DND-41 (cell line): ENCODE data around the gene ACSL1.

Source experiments
- ATAC-seq: fragments of 200-7000 bp; cut with Tn5 transposase; 3 replicates; pipeline ENCODE4 v1.9.1; 2021; ENCODE audit warnings: low read depth; ENCODE audit not compliant: insufficient read depth
- DNase-seq: peaks from one replicate; pipeline ENCODE4 v3.0.0-alpha.2; 2020
- H2AFZ ChIP-seq: 2 replicates; pipeline ENCODE4 v1.6.0; 2012; ENCODE audit warnings: low read depth, low read length
- H3K27ac ChIP-seq: 2 replicates; pipeline ENCODE4 v1.5.1; 2012; ENCODE audit warnings: low read length, inconsistent platforms
- H3K27me3 ChIP-seq: fragments of 200-600 bp; sonication (generic); 2 replicates; pipeline ENCODE4 v1.6.0; 2012; ENCODE audit warnings: low read length, mild to moderate bottlenecking, inconsistent platforms; ENCODE audit not compliant: insufficient read depth, poor library complexity
- H3K36me3 ChIP-seq: 2 replicates; pipeline ENCODE4 v1.5.1; 2012; ENCODE audit warnings: low read length, inconsistent platforms; ENCODE audit not compliant: insufficient read depth
- H3K4me1 ChIP-seq: 2 replicates; pipeline ENCODE4 v1.5.1; 2012; ENCODE audit warnings: mild to moderate bottlenecking, low read length; ENCODE audit not compliant: insufficient read depth
- H3K4me2 ChIP-seq: 2 replicates; pipeline ENCODE4 v1.6.0; 2012; ENCODE audit warnings: mild to moderate bottlenecking, moderate library complexity, low read length, inconsistent platforms; ENCODE audit not compliant: insufficient read depth
- H3K4me3 ChIP-seq, 2 experiments: fragments of 200-600 bp in 1 of 2; shearing (Covaris generic) in 1 of 2; 2 replicates each; pipeline ENCODE4 v1.5.1; 2012 to 2016; ENCODE audit warnings: inconsistent platforms in 2 of 2, low read length in 2 of 2, mild to moderate bottlenecking in 2 of 2, low read depth in 1 of 2, moderate library complexity in 1 of 2
- H3K79me2 ChIP-seq: 2 replicates; pipeline ENCODE4 v1.6.0; 2012; ENCODE audit warnings: low read length, inconsistent platforms; ENCODE audit not compliant: insufficient read depth
- H3K9ac ChIP-seq: 2 replicates; pipeline ENCODE4 v1.6.0; 2012; ENCODE audit warnings: low read depth, mild to moderate bottlenecking, inconsistent platforms, low read length, moderate library complexity
- H3K9me3 ChIP-seq: 2 replicates; pipeline ENCODE4 v1.5.1; 2012; ENCODE audit warnings: low read length, moderate library complexity, mild to moderate bottlenecking, inconsistent platforms; ENCODE audit not compliant: insufficient read depth, severe bottlenecking
- H4K20me1 ChIP-seq: 2 replicates; pipeline ENCODE4 v1.6.0; 2012; ENCODE audit warnings: low read length; ENCODE audit not compliant: insufficient read depth
- CTCF ChIP-seq: IDR thresholded peaks from 2 replicates; pipeline ENCODE4 v1.5.1; 2012; ENCODE audit warnings: borderline replicate concordance, low read length, moderate library complexity, mild to moderate bottlenecking; ENCODE audit not compliant: poor library complexity, severe bottlenecking; ENCODE audit errors: extremely low read depth
- EZH2 ChIP-seq: IDR thresholded peaks from 3 replicates; pipeline ENCODE4 v1.6.1; 2012; ENCODE audit warnings: borderline replicate concordance, low read depth, mild to moderate bottlenecking, moderate library complexity, low read length, inconsistent platforms; ENCODE audit not compliant: severe bottlenecking

ACSL1 gene

GRCh38 chr4:184818216-184818564 lies 7.6 kb downstream of the ACSL1 start:
- no peaks in the 10 kb centered on the region for H3K9me3 ChIP-seq
- peaks cover 14% of the 10 kb centered on the region for H4K20me1 ChIP-seq
- TF ChIP-seq CTCF (no peak), EZH2 (no peak)
- H3K36me3 ChIP-seq = no peaks in the 10 kb centered on the region
- no peak overlapping the region for H2AFZ ChIP-seq
- H3K4me1 ChIP-seq = no peaks in the 10 kb centered on the region
- ATAC-seq (no peak), DNase-seq (no peak)
- H3K79me2 ChIP-seq = no peaks in the 10 kb centered on the region
- peaks cover 34% of the 10 kb centered on the region for H3K27me3 ChIP-seq
- H3K4me2 ChIP-seq = no peak overlapping the region
- no peak overlapping the region for H3K4me3 ChIP-seq
- H3K27ac ChIP-seq = no peak overlapping the region
- no peak overlapping the region for H3K9ac ChIP-seq

GRCh38 chr4:184817494-184818215 lies 8.1 kb downstream of the ACSL1 start:
- H3K36me3 ChIP-seq = no peaks in the 10 kb centered on the region
- H3K4me2 ChIP-seq = no peak overlapping the region
- ATAC-seq = no peak
- H3K4me1 ChIP-seq = no peaks in the 10 kb centered on the region
- H3K27me3 ChIP-seq = peaks cover 29% of the 10 kb centered on the region
- H3K4me3 ChIP-seq = no peak overlapping the region
- H2AFZ ChIP-seq = no peak overlapping the region
- DNase-seq = no peak
- no peak for TF ChIP-seq EZH2
- no peak for TF ChIP-seq CTCF
- no peak overlapping the region for H3K27ac ChIP-seq
- H4K20me1 ChIP-seq = peaks cover 14% of the 10 kb centered on the region
- H3K9ac ChIP-seq = no peak overlapping the region
- H3K79me2 ChIP-seq = no peaks in the 10 kb centered on the region
- H3K9me3 ChIP-seq = no peaks in the 10 kb centered on the region

- Histone ChIP-seq H3K27ac (no peak overlapping the region), H2AFZ (no peak overlapping the region), H3K79me2 (no peaks in the 10 kb centered on the region), H3K4me3 (no peak overlapping the region), H3K9ac (no peak overlapping the region), H3K4me1 (no peaks in the 10 kb centered on the region), H3K4me2 (no peak overlapping the region), H3K27me3 (peaks cover 24% of the 10 kb centered on the region), H3K36me3 (no peaks in the 10 kb centered on the region), H3K9me3 (no peaks in the 10 kb centered on the region), H4K20me1 (peaks cover 10% of the 10 kb centered on the region)
- TF ChIP-seq CTCF (no peak), EZH2 (no peak)
- ATAC-seq (no peak), DNase-seq (no peak)
Measured at GRCh38 chr4:184816962-184817361, 8.8 kb downstream of the ACSL1 start.
